ENCODE measurements around the gene PCGF3.

PCGF3 gene

DNA sequence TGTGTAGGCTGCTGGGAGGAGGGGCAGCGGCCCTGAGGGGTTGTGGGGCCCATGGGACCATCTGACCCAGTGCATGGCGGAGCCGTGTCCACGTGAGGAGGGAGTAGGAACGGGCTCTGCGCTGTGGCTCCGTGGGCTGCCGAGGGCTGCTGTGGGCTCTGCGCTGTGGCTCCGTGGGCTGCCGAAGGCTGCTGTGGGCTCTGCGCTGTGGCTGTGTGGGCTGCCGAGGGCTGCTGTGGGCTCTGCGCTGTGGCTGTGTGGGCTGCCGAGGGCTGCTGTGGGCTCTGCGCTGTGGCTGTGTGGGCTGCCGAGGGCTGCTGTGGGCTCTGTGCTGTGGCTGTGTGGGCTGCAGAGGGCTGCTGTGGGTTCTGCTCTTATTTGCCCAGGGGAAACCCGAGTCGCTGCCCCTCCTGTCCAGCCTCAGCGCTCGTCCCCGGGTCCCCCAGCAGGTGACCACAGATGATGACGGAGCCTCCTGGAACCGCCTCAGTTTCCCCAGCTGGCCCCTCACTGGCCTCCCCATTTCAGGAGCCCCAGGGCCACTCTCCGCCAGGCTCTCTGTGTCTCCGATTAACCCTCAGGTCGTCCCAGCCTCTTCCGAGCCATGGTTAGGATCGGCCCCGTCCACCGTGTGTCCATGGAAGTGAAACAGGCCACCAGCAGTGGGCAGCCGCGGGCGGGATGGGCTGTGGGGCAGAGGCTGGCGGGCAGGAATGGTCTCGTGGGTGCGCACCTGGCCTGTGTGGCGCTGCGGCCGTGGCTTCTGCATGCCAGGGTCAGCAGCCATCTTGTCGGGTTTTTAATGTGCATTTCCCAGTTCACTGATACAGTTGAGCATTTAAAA lies 20.0 kb downstream of the PCGF3 start:
- H3K36me3 ChIP-seq = peaks cover under 1 to 23% (median 17%) of the 10 kb centered on the region in 3 donors
- no peak for DNase-seq
- H3K4me1 ChIP-seq = peaks cover 0 to 21% (median 8%) of the 10 kb centered on the region in 4 donors
- no peak overlapping the region for H3K4me3 ChIP-seq
- intact Hi-C loops (cut with DNase I; ENCODE audit: low total_unique reads) = no loop called here
- TF ChIP-seq, protein P1, sequence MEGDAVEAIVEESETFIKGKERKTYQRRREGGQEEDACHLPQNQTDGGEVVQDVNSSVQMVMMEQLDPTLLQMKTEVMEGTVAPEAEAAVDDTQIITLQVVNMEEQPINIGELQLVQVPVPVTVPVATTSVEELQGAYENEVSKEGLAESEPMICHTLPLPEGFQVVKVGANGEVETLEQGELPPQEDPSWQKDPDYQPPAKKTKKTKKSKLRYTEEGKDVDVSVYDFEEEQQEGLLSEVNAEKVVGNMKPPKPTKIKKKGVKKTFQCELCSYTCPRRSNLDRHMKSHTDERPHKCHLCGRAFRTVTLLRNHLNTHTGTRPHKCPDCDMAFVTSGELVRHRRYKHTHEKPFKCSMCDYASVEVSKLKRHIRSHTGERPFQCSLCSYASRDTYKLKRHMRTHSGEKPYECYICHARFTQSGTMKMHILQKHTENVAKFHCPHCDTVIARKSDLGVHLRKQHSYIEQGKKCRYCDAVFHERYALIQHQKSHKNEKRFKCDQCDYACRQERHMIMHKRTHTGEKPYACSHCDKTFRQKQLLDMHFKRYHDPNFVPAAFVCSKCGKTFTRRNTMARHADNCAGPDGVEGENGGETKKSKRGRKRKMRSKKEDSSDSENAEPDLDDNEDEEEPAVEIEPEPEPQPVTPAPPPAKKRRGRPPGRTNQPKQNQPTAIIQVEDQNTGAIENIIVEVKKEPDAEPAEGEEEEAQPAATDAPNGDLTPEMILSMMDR (IDR thresholded peaks at IDR 0.05) = no peak
- H3K27me3 ChIP-seq = no peaks in the 10 kb centered on the region
- no peaks in the 10 kb centered on the region for H3K9me3 ChIP-seq
- peak overlapping the region; percentile 16 to 37 for H3K27ac ChIP-seq

DNA sequence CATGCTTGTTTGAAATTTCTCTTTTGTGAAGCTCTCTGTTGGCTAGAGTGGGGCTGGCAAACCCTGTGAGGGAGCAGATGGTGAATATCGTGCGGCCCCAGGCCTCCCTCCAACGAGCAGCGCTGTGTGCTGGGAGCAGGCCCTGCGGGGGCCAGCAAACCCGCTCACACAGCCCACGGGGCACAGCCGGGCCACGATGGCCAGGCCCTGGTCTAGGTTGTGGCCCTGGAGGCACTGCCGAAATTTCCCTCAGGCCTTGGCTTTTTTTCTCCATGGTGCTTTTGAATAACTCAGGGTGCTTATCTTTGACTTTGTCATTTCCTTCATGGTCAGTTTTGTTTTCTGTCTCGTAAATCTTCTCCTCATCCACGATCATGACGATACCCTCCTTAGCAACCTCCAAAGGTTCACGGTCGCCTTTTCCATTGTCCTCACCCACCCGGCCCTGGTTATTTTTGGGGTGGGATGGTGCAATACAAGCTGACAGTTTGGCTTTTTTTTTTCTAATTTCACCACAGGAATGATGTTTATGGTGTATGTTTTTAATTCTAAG lies 20.7 kb downstream of the PCGF3 start:
- TF ChIP-seq, protein P1 (IDR thresholded peaks at IDR 0.05) = no peak
- no peak for DNase-seq
- Histone ChIP-seq H3K27ac (peak overlapping the region; percentile 16 to 37), H3K27me3 (no peaks in the 10 kb centered on the region), H3K36me3 (peaks cover 7 to 30% (median 24%) of the 10 kb centered on the region in 3 donors), H3K4me3 (no peak overlapping the region), H3K9me3 (no peaks in the 10 kb centered on the region), H3K4me1 (peaks cover 0 to 14% (median 8%) of the 10 kb centered on the region in 4 donors)
- intact Hi-C loops (cut with DNase I; ENCODE audit: low total_unique reads) = no loop called here

DNA sequence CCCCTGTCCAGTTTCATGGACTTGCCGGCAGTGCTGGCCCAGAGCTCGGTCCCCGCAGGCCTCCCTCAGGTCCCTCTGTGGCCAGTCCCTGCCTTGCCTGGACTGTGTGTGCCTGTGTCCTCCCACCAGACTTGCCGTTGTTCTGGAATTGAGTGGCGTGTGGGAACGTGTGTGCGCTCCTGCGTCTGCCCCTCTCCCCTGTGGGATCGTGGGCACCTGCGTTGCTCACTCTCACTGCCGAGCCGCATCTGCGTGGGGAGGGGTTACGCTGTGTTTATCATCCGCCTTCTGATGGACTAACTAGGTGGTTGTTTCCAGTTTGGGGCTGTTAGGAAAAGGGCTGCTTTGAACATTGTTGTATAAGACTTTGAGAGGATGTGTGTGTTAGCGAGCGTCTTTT lies 21.2 kb downstream of the PCGF3 start:
- H3K27ac ChIP-seq = no peak overlapping the region
- intact Hi-C loops (cut with DNase I; ENCODE audit: low total_unique reads) = no loop called here
- no peak overlapping the region for H3K4me3 ChIP-seq
- DNase-seq = no peak
- TF ChIP-seq, protein P1 (IDR thresholded peaks at IDR 0.05) = no peak
- peaks cover 8 to 31% (median 26%) of the 10 kb centered on the region in 3 donors for H3K36me3 ChIP-seq
- H3K9me3 ChIP-seq = no peaks in the 10 kb centered on the region
- peaks cover 0 to 12% (median 8%) of the 10 kb centered on the region in 4 donors for H3K4me1 ChIP-seq
- no peaks in the 10 kb centered on the region for H3K27me3 ChIP-seq

- H3K4me3 ChIP-seq = no peak overlapping the region
- H3K36me3 ChIP-seq = peaks cover 12 to 31% (median 31%) of the 10 kb centered on the region in 3 donors
- TF ChIP-seq, protein P1 (IDR thresholded peaks at IDR 0.05) = no peak
- H3K9me3 ChIP-seq = no peaks in the 10 kb centered on the region
- no peak for DNase-seq
- intact Hi-C loops (cut with DNase I; ENCODE audit: low total_unique reads) = no loop called here
- no peak overlapping the region for H3K27ac ChIP-seq
- no peaks in the 10 kb centered on the region for H3K27me3 ChIP-seq
- peaks cover 0 to 12% (median 8%) of the 10 kb centered on the region in 4 donors for H3K4me1 ChIP-seq
These were observed 21.9 kb downstream of the PCGF3 start for GRCh38 chr4:727576-727975.

DNA sequence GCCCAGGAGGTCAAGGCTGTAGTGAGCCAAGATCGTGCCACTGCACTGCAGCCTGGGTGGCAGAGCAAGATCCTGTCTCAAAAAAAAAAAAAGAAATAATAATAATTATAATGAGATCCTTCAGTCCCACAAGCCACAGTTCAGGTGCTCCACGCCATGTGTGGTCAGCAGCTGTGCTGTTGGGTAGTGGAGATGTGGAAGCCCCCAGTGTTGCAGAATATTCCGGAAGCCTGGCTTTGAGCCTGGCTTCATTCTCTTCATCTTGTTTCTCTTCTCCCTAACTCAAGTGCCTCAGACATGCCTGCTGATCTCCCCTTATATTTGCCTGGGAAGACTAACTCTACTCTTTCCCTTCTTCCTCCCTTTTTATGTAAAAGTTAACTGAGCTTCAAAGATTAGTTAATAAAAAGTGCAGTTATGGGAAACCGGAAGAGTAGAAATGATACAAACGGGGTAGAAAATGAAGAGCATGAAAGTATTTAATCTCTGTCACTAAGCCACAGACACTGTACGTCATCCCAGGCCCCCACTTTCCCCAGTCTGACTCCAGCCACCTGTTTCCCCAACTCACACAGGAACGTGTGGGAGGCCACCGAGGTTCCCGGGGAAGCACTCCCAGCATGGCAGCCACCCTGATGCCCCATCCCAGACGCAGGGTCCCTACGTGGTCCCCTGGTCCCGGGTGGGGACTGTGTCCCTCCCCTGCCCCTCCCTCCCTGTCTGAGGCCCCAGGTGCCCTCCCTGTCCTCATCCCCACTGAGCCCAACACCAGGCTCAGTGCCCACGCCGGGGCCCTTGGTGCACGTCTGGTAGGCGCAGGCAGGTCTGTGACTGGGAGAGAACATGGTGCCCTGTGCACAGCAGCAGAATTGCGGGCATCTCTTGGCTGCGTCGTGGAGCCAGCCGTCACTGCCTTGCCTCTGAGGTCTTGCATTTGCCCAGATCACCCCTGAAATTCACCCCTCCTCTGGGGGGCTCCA lies 24.0 kb downstream of the PCGF3 start:
- Histone ChIP-seq H3K9me3 (no peaks in the 10 kb centered on the region), H3K4me3 (no peak overlapping the region), H3K27ac (no peak overlapping the region), H3K4me1 (peaks cover 0 to 12% (median 8%) of the 10 kb centered on the region in 4 donors), H3K36me3 (peaks cover 30 to 40% (median 39%) of the 10 kb centered on the region in 3 donors), H3K27me3 (no peaks in the 10 kb centered on the region)
- TF ChIP-seq, protein P1 (IDR thresholded peaks at IDR 0.05) = no peak
- intact Hi-C loops (cut with DNase I; ENCODE audit: low total_unique reads) = no loop called here
- DNase-seq = no peak
